Central memory CD8-positive, alpha-beta T cell (primary cell): ENCODE results near the gene KCND2.

Experiments
- ATAC-seq: fragments of 150-1000 bp; cut with Tn5 transposase; replicated peaks from 2 replicates; pipeline ENCODE4 v1.10.0; 2022; ENCODE audit warnings: mild to moderate bottlenecking, moderate FRiP score, moderate number of reproducible peaks; ENCODE audit not compliant: poor library complexity, severe bottlenecking; ENCODE audit errors: extremely low read depth
- DNase-seq, 2 donors: peaks; one replicate each; pipeline ENCODE4 v3.0.0; 2021; ENCODE audit warnings: low spot score in 2 of 2
- H3K27ac Mint-ChIP-seq: one replicate; pipeline ENCODE4 v1.8.0; 2022; ENCODE audit warnings: low read depth, mild to moderate bottlenecking, moderate library complexity, mixed read lengths
- H3K27me3 Mint-ChIP-seq: one replicate; pipeline ENCODE4 v1.8.0; 2022; ENCODE audit warnings: mixed read lengths
- H3K36me3 Mint-ChIP-seq: one replicate; pipeline ENCODE4 v1.8.0; 2022; ENCODE audit warnings: mild to moderate bottlenecking, moderate library complexity, mixed read lengths; ENCODE audit not compliant: insufficient read depth
- H3K4me1 Mint-ChIP-seq: one replicate; pipeline ENCODE4 v1.8.0; 2022; ENCODE audit warnings: mixed read lengths
- H3K4me3 Mint-ChIP-seq: one replicate; pipeline ENCODE4 v1.8.0; 2022; ENCODE audit warnings: mild to moderate bottlenecking, moderate library complexity, mixed read lengths
- H3K9me3 Mint-ChIP-seq: one replicate; pipeline ENCODE4 v1.8.0; 2022; ENCODE audit warnings: mixed read lengths

KCND2 gene

DNA sequence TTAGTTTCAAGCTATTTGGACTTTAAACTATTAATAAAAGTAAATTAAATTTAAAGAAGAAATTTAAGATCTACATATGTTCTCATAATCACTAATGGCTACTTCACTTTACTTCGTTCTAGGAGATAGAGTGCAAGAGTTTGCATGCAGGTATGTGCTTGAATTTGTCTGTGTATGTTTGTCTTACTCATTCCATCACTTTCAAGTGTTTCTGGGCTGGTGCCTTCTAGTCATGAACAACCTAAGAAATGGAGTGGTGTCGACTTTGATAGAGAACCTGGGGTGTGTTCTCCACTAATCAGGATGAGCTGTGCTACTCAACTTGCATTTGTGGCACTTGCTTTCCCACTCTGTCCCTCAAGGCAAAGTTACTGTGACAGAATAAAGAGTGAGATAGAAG is 169.9 kb downstream of the KCND2 start:
- no peak overlapping the region for H3K4me3 Mint-ChIP-seq
- DNase-seq (no peak), ATAC-seq (no peak)
- no peak overlapping the region for H3K27ac Mint-ChIP-seq
- H3K36me3 Mint-ChIP-seq: no peaks in the 10 kb centered on the region
- H3K4me1 Mint-ChIP-seq: no peaks in the 10 kb centered on the region
- H3K9me3 Mint-ChIP-seq: peaks cover 12% of the 10 kb centered on the region
- no peaks in the 10 kb centered on the region for H3K27me3 Mint-ChIP-seq

- no peaks in the 10 kb centered on the region for H3K27me3 Mint-ChIP-seq
- DNase-seq: no peak
- no peak for ATAC-seq
- peaks cover 7% of the 10 kb centered on the region for H3K9me3 Mint-ChIP-seq
- H3K27ac Mint-ChIP-seq: no peak overlapping the region
- H3K4me3 Mint-ChIP-seq: no peak overlapping the region
- H3K36me3 Mint-ChIP-seq: no peaks in the 10 kb centered on the region
- no peaks in the 10 kb centered on the region for H3K4me1 Mint-ChIP-seq
These were observed 171.7 kb downstream of the KCND2 start for GRCh38 chr7:120444650-120445049.

DNA sequence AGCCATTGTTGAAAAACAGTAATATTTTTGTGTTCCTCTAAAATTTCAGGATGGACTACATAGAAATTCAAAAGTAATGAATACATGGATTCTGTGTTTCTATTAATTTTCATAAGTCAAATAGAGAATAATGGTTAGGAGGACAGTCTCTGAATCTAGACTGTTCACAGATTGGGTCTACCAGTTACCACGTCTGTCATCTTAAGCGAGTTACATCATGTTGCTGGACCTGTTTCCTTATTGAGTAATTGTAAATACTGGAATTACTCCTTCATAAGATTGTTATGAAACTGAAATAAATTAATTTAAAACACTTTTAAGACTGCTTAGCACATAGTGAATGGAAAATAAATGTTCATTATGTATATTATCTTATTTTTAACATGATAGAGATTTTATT is 172.3 kb downstream of the KCND2 start:
- Mint-ChIP-seq H3K9me3 (peaks cover 6% of the 10 kb centered on the region), H3K27me3 (no peaks in the 10 kb centered on the region), H3K27ac (no peak overlapping the region), H3K4me1 (no peaks in the 10 kb centered on the region), H3K4me3 (no peak overlapping the region), H3K36me3 (no peaks in the 10 kb centered on the region)
- ATAC-seq (no peak), DNase-seq (no peak)

DNA sequence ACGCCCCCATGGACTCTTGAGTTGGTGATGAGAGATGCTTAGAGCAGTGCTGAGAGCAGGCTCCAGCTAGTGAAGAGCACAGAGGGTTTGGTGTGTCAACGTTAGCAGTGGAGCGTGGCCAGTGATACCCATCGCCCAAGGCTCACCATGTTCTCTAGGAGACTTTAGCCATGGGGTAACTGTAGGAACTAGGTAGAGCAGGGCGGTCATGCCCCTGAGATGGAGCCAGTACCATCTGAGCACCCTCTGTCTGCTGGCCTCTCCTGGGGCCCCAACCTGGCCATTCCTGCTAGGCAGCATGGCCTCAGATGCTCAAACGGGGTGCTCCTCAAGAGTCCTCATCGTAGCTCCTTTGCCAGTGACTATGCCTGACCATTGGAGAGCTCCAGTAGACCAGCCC is 179.7 kb downstream of the KCND2 start:
- H3K4me1 Mint-ChIP-seq: no peaks in the 10 kb centered on the region
- H3K9me3 Mint-ChIP-seq: peaks cover 33% of the 10 kb centered on the region
- no peak overlapping the region for H3K27ac Mint-ChIP-seq
- H3K36me3 Mint-ChIP-seq: peaks cover 1% of the 10 kb centered on the region
- H3K4me3 Mint-ChIP-seq: no peak overlapping the region
- DNase-seq: no peak
- ATAC-seq: no peak
- H3K27me3 Mint-ChIP-seq: no peaks in the 10 kb centered on the region

DNA sequence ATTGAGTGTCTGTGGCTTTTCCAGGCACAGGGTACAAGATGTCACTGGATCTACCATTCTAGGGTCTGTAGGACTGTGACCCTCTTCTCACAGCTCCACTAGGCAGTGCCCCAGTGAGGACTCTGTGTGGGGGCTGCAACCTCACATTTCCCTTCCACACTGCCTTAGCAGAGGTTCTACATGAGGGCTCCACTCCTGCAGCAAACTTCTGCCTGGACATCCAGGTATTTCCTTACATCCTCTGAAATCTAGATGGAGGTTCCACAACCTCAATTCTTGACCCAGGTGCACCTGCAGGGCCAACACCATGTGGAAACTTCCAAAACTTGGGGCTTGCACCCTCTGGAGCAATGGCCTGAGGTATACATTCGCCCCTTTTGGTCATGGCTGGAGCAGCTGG is 183.7 kb downstream of the KCND2 start:
- ATAC-seq (no peak), DNase-seq (no peak)
- Mint-ChIP-seq H3K36me3 (peaks cover 1% of the 10 kb centered on the region), H3K27me3 (no peaks in the 10 kb centered on the region), H3K27ac (no peak overlapping the region), H3K4me1 (no peaks in the 10 kb centered on the region), H3K9me3 (peaks cover 36% of the 10 kb centered on the region), H3K4me3 (no peak overlapping the region)

- Mint-ChIP-seq H3K4me1 (no peaks in the 10 kb centered on the region), H3K27me3 (no peaks in the 10 kb centered on the region), H3K36me3 (no peaks in the 10 kb centered on the region), H3K9me3 (peaks cover 28% of the 10 kb centered on the region), H3K4me3 (no peak overlapping the region), H3K27ac (no peak overlapping the region)
- ATAC-seq (no peak), DNase-seq (no peak)
These were observed 188.0 kb downstream of the KCND2 start for GRCh38 chr7:120460949-120461348.

GRCh38 chr7:120462991-120463390 is 190.0 kb downstream of the KCND2 start:
- H3K27ac Mint-ChIP-seq: no peak overlapping the region
- DNase-seq (no peak), ATAC-seq (no peak)
- no peaks in the 10 kb centered on the region for H3K4me1 Mint-ChIP-seq
- no peaks in the 10 kb centered on the region for H3K36me3 Mint-ChIP-seq
- no peak overlapping the region for H3K4me3 Mint-ChIP-seq
- no peaks in the 10 kb centered on the region for H3K27me3 Mint-ChIP-seq
- peaks cover 25% of the 10 kb centered on the region for H3K9me3 Mint-ChIP-seq

- H3K4me1 Mint-ChIP-seq: no peaks in the 10 kb centered on the region
- no peak overlapping the region for H3K4me3 Mint-ChIP-seq
- H3K27ac Mint-ChIP-seq: no peak overlapping the region
- H3K36me3 Mint-ChIP-seq: no peaks in the 10 kb centered on the region
- H3K9me3 Mint-ChIP-seq: peaks cover 20% of the 10 kb centered on the region
- no peak for DNase-seq
- ATAC-seq: no peak
- no peaks in the 10 kb centered on the region for H3K27me3 Mint-ChIP-seq
These were observed 191.1 kb downstream of the KCND2 start for GRCh38 chr7:120464104-120464503.

GRCh38 chr7:120467676-120468075 is 194.7 kb downstream of the KCND2 start:
- no peaks in the 10 kb centered on the region for H3K36me3 Mint-ChIP-seq
- ATAC-seq: no peak

DNA sequence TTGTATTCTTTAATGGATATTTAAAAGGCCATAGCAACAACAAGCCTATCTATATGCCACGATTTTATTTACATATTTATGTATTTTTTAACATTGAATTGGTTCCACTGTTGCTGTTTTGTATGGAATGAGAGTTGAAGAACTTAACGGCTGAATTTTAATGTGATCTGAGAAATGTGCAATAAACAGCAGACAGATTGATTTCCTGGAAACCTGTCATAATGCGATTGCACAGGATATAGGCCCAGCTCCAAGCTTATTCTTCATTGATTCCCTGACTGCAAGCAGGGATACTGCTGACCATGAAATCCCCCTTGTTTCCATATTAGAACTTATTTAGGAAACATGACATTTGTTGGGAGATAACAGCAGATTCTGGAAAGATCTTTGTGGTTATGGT is 195.6 kb downstream of the KCND2 start:
- Mint-ChIP-seq H3K27me3 (no peaks in the 10 kb centered on the region), H3K27ac (no peak overlapping the region), H3K9me3 (peaks cover 24% of the 10 kb centered on the region), H3K36me3 (no peaks in the 10 kb centered on the region), H3K4me3 (no peak overlapping the region), H3K4me1 (no peaks in the 10 kb centered on the region)
- ATAC-seq (no peak), DNase-seq (no peak)

More at GRCh38 chr7:120467676-120468075, 194.7 kb downstream of the KCND2 start:
- no peak for DNase-seq
- H3K27me3 Mint-ChIP-seq: no peaks in the 10 kb centered on the region
- H3K4me1 Mint-ChIP-seq: no peaks in the 10 kb centered on the region
- no peak overlapping the region for H3K4me3 Mint-ChIP-seq
- H3K9me3 Mint-ChIP-seq: peaks cover 21% of the 10 kb centered on the region
- no peak overlapping the region for H3K27ac Mint-ChIP-seq

- ATAC-seq: no peak
- H3K36me3 Mint-ChIP-seq: no peaks in the 10 kb centered on the region
These were observed 199.9 kb downstream of the KCND2 start for GRCh38 chr7:120472892-120473291.

GRCh38 chr7:120473352-120473751 is 200.4 kb downstream of the KCND2 start:
- Mint-ChIP-seq H3K27me3 (no peaks in the 10 kb centered on the region), H3K9me3 (peaks cover 12% of the 10 kb centered on the region), H3K4me1 (no peaks in the 10 kb centered on the region), H3K27ac (no peak overlapping the region), H3K4me3 (no peak overlapping the region), H3K36me3 (no peaks in the 10 kb centered on the region)
- ATAC-seq: no peak
- DNase-seq: no peak

More at GRCh38 chr7:120472892-120473291, 199.9 kb downstream of the KCND2 start:
- H3K27ac Mint-ChIP-seq: no peak overlapping the region
- no peaks in the 10 kb centered on the region for H3K4me1 Mint-ChIP-seq
- H3K4me3 Mint-ChIP-seq: no peak overlapping the region
- peaks cover 12% of the 10 kb centered on the region for H3K9me3 Mint-ChIP-seq
- H3K27me3 Mint-ChIP-seq: no peaks in the 10 kb centered on the region
- no peak for DNase-seq

DNA sequence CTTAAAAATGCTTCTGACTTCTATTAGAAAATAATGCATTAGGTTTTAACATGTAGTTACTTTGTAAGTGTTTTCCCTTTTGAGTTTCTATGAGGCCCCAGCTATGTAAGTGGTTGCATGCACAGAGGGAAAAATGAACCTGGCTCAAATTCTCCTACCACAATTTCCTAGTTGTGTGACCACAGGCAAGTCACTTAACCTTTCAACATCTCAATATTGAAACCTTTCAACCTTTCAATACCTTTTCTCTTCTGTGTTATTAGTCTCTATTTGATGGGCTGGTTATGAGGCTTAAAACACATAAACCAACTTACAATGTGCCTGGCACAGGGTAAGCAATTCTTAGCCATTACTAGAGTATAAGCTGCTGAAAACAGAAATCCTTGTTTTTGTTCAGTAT is 203.0 kb downstream of the KCND2 start:
- ATAC-seq: no peak
- H3K27me3 Mint-ChIP-seq: no peaks in the 10 kb centered on the region

GRCh38 chr7:120480472-120480871 is 207.5 kb downstream of the KCND2 start:
- Mint-ChIP-seq H3K36me3 (no peaks in the 10 kb centered on the region), H3K27ac (no peak overlapping the region), H3K27me3 (no peaks in the 10 kb centered on the region), H3K4me1 (no peaks in the 10 kb centered on the region), H3K9me3 (peaks cover 18% of the 10 kb centered on the region), H3K4me3 (no peak overlapping the region)
- no peak for ATAC-seq
- no peak for DNase-seq

More for the DNA sequence above, 203.0 kb downstream of the KCND2 start:
- Mint-ChIP-seq H3K4me1 (no peaks in the 10 kb centered on the region), H3K9me3 (peaks cover 19% of the 10 kb centered on the region), H3K4me3 (no peak overlapping the region), H3K27ac (no peak overlapping the region), H3K36me3 (no peaks in the 10 kb centered on the region)
- no peak for DNase-seq
